ENCODE data around the gene LYPLA2.
A peak's percentile ranks its signal among the peaks of the same experiment; 100 is the strongest.
"Not testable (repeated sequence)": the region's sequence is repeated elsewhere in the genome, so short reads cannot be mapped to it uniquely, and the experiment has no call there.

The LYPLA2 gene

GRCh38 chr1:23799570-23800399, 8.8 kb downstream of the LYPLA2 start:
- DNase-seq (ENCODE audit: low read depth in 1 of 2, low spot score in 1 of 2), result no peak

- DNase-seq (ENCODE audit: low read depth in 1 of 2, low spot score in 1 of 2), result peak; percentile 97
Measured at GRCh38 chr1:23800400-23801337, 9.7 kb downstream of the LYPLA2 start, which contains the start of gene GALE. GALE (minus strand) TSS chr1:23800754; CDS start chr1:23799007, 1,747 bp downstream.

DNA sequence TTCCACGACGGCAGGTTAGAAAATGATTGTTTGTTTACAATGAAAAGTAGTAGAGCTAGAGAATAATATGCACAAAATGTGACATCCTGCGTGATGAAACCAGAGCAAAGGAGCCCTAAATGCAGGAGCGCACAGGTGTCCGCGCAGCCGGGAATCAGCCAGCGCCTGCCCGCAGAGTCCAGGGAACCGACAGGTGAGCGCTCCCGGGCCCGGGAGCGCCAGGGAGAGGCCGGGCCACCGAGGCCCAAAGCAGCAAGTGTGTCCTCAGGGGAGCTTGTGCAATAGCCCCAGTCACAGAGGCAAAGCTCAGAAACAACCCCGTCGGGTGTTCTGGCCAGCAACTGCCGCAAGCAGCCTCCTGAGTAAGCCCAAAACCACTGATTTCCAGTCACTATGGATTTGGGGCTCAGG, 10.4 kb downstream of the LYPLA2 start:
- DNase-seq (ENCODE audit: low read depth in 1 of 2, low spot score in 1 of 2), result no peak

- no peak for DNase-seq (ENCODE audit: low read depth in 1 of 2, low spot score in 1 of 2)
Measured at GRCh38 chr1:23801876-23802275, 10.9 kb downstream of the LYPLA2 start.

DNA sequence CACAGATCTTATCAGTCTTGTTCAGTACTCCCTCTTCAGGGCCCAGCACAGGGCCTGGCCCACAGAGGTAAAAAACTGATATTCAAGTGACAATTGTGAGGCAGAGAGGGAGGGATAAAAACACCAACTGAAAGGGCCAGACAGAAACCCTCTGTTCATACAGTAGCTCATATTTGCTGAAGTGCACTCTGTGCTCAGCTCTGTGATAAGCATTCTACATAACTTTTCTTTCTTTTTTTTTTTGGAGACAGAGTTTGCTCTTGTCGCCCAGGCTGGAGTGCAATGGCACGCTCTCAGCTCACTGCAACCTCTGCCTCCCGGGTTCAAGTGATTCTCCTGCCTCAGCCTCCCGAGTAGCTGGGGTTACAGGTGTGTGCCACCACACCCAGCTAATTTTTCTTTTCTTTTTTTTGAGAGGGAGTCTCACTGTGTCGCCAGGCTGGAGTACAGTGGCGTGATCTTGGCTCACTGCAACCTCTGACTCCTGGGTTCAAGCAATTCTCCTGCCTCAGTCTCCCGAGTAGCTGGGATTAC, 11.9 kb downstream of the LYPLA2 start:
- not testable (repeated sequence) for DNase-seq (ENCODE audit: low read depth in 1 of 2, low spot score in 1 of 2)

- no peak for DNase-seq (ENCODE audit: low read depth in 1 of 2, low spot score in 1 of 2)
Measured at GRCh38 chr1:23803674-23804073, 12.7 kb downstream of the LYPLA2 start.

- DNase-seq (ENCODE audit: low read depth in 1 of 2, low spot score in 1 of 2), result no peak
Measured at GRCh38 chr1:23804183-23804835, 13.4 kb downstream of the LYPLA2 start.

- no peak for DNase-seq (ENCODE audit: low read depth in 1 of 2, low spot score in 1 of 2)
Measured at GRCh38 chr1:23805025-23805424, 14.1 kb downstream of the LYPLA2 start.

GRCh38 chr1:23806280-23806679, 15.3 kb downstream of the LYPLA2 start:
- DNase-seq (ENCODE audit: low read depth in 1 of 2, low spot score in 1 of 2), result no peak

DNA sequence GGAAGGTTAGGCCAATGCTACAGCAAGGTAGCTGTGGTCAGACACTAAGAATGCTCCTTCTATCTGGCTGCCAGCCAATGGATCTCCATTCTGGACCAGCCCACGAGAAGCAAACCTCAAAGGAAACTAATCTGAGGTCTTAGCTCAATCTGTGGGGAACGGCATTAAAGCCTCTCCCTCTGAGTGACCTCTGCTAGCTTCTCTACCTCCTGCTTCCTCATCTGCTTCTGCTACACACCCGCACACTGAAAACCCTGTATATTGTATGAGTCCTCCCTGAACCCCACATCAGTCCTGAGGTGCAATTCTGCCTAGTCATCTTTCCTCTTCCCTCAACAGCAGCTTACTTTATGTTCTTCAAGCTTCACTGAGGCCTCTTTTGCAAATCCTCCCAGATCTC, 16.5 kb downstream of the LYPLA2 start:
- no peak for DNase-seq (ENCODE audit: low read depth in 1 of 2, low spot score in 1 of 2)

- peak; percentile 54 to 62 for DNase-seq (ENCODE audit: low read depth in 1 of 2, low spot score in 1 of 2)
Measured at GRCh38 chr1:23809751-23810171, 18.8 kb downstream of the LYPLA2 start.

- no peak for DNase-seq (ENCODE audit: low read depth in 1 of 2, low spot score in 1 of 2)
Measured at GRCh38 chr1:23810818-23811540, 20.0 kb downstream of the LYPLA2 start.

DNA sequence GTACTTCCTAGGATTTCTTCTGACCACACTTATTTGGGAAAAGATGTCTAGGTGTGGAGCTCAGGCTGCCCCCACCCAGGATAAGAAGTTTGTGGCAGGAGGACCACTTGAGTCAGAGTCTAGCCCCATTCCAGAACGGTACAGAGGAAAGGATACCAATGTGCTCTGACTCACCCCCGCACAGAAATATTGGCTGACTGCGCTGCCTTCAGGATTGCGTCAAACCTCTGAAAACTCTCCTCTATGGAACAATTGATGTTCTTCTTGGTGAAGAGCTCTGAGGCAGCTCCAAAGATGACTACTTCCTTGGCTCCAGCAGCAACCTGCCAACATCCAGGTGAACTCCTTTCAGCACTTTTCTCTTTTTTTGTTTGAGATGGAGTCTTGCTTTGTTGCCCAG, 23.1 kb downstream of the LYPLA2 start:
- no peak for DNase-seq (ENCODE audit: low read depth in 1 of 2, low spot score in 1 of 2)

- DNase-seq (ENCODE audit: low read depth in 1 of 2, low spot score in 1 of 2), result no peak
Measured at GRCh38 chr1:23816361-23816760, 25.4 kb downstream of the LYPLA2 start.

DNA sequence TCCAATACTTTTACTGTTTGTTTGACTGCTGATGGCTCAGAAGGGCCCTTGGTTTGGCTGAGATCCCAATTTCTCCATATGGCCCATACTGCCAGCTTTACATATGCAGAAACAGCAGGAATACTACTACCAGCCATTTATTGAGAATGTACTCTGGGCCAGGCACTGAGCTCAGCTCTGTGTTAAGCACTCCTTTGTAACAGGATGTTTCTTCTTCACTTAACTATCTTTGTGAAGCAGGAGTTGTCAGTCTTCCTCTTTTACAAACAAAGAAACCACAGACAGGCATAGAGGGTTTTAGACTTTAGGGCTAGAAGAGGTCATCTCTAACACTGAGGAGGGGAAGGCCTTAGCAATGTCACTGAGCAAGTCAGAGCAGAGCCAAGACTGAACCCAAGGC, 26.0 kb downstream of the LYPLA2 start:
- no peak for DNase-seq (ENCODE audit: low read depth in 1 of 2, low spot score in 1 of 2)

DNA sequence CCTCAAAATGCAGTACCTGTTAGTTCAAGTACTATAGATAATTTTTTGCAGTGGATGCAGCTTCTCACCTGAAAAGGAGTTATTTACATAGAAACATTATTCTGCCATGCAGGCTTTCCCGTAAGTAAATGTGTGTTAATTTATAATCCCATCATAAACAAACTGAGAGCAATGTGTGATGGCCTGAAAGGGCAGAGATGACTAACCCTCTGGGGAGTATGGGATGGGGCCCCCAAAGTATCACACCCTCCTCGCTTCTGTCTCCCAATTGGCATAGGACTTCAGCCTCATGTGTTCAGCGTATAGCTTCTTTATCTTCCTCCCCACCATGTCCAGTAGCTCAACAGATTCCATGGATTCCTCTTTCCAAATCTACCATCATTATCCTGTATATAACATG, 26.7 kb downstream of the LYPLA2 start:
- DNase-seq (ENCODE audit: low read depth in 1 of 2, low spot score in 1 of 2), result no peak

DNA sequence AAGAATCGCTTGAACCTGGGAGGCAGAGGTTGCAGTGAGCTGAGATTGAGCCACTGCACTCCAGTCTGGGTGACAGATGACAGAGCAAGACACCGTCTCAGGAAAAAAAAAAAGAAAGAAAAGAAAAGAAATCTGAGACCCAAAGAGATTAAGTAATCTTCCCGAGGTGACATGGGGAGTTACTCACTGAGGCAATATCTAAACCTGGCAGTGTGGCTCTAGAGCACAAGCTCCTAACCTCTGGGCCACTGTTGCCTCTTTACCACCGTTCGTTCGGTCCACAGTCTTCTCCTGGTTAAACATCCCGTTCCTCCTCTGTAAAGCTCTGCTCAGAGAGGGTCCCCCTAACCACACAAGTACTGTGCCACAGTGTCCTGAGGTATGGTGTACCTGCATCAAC, 32.8 kb downstream of the LYPLA2 start:
- DNase-seq (ENCODE audit: low read depth in 1 of 2, low spot score in 1 of 2), result no peak

- no peak for DNase-seq (ENCODE audit: low read depth in 1 of 2, low spot score in 1 of 2)
Measured at GRCh38 chr1:23824711-23825075, 33.7 kb downstream of the LYPLA2 start.

- DNase-seq (ENCODE audit: low read depth in 1 of 2, low spot score in 1 of 2), result peak; percentile 72 to 83
Measured at GRCh38 chr1:23825076-23825761, 34.3 kb downstream of the LYPLA2 start, which contains the start of gene HMGCL. HMGCL (minus strand) TSS chr1:23825429; CDS start chr1:23825415, 14 bp downstream.

All from activated T-helper 1 cell treated with anti-CD3 and anti-CD28 coated beads, Interleukin-2, amount 50 U/mL, for 16 hours (primary cell).